ENCODE data around the gene CXCL3. TPM values are rescaled to one million over a fixed set of nuclear protein-coding genes. Genes with fewer than 3 reads are reported as not detected.

Gene CXCL3
- polyA plus RNA-seq, 2 of the 4 experiments (the other 2 are of a cell fraction), result 5.1 to 17.9 TPM

- DNase-seq (ENCODE audit: low read depth in 1 of 2, low spot score in 1 of 2) (no peak), ATAC-seq (no peak), FAIRE-seq (no peak)
- POLR2A ChIA-PET, result no interaction called here
- H3K4me1 ChIP-seq, result peaks cover 16% of the 10 kb centered on the region
- H3K4me3 ChIP-seq, result no peak overlapping the region
- CTCF ChIA-PET, result interaction anchor here (1.1 kb wide), 1 partner anchor 11 kb away, joined by 3 read pairs; no protein-coding TSS in a partner anchor
- peaks cover 10% of the 10 kb centered on the region; the same call in 2 of the 3 replicates for H3K9me3 ChIP-seq
- no peak for TF ChIP-seq BHLHE40 (IDR thresholded peaks at IDR 0.05; ENCODE audit: low read depth, low read length)
- no peak for TF ChIP-seq ZSCAN20 (CRISPR knock-in tag; IDR thresholded peaks at IDR 0.05)
- no peak for TF ChIP-seq GATA3 (IDR thresholded peaks at IDR 0.05; ENCODE audit: borderline replicate concordance)
- TF ChIP-seq HMGXB4 (CRISPR knock-in tag; IDR thresholded peaks at IDR 0.05; ENCODE audit: borderline replicate concordance), result no peak
- TF ChIP-seq HOXB5 (CRISPR knock-in tag; IDR thresholded peaks at IDR 0.05), result no peak
- no peak for TF ChIP-seq MYC (IDR thresholded peaks at IDR 0.05; ENCODE audit: borderline replicate concordance, low read length)
- TF ChIP-seq ESRRA (IDR thresholded peaks at IDR 0.05; ENCODE audit: borderline replicate concordance, low read length), result no peak
- no peak for TF ChIP-seq POLR2A (IDR thresholded peaks at IDR 0.05; ENCODE audit: low read length)
- no peak for TF ChIP-seq ATOH8 (CRISPR knock-in tag; IDR thresholded peaks at IDR 0.05; ENCODE audit: low read depth)
- no peak for TF ChIP-seq HEYL (CRISPR knock-in tag; IDR thresholded peaks at IDR 0.05)
- no peak for TF ChIP-seq RFX5 (IDR thresholded peaks at IDR 0.05)
- TF ChIP-seq NR3C1 (IDR thresholded peaks at IDR 0.05), result no peak
- no peak for TF ChIP-seq CTCF (IDR thresholded peaks at IDR 0.05)
- TF ChIP-seq BCL3 (IDR thresholded peaks at IDR 0.05), result no peak
- no peak for TF ChIP-seq NPAS2 (CRISPR knock-in tag; IDR thresholded peaks at IDR 0.05; ENCODE audit: borderline replicate concordance)
- TF ChIP-seq KDM1A (IDR thresholded peaks at IDR 0.05; ENCODE audit: low read depth), result no peak
- TF ChIP-seq USF2 (IDR thresholded peaks at IDR 0.05), result no peak
- TF ChIP-seq CBX8 (IDR thresholded peaks at IDR 0.05), result no peak
- no peak for TF ChIP-seq ZFP36 (IDR thresholded peaks at IDR 0.05; ENCODE audit: borderline replicate concordance, partially characterized antibody)
- 65% methylated on average over 3 of the region's 3 CpGs for WGBS (ENCODE audit: missing lambda C conversion rate)
- no peak overlapping the region; the same call in 2 of the 3 replicates for H3K4me2 ChIP-seq
- 0 out of 6 replicates have a peak overlapping the region, but pooled peaks of 1 of the 2 experiments have one; percentile 4 for H3K27ac ChIP-seq
Observed at GRCh38 chr4:74044677-74045076, 6.2 kb upstream of the CXCL3 start.

- POLR2A ChIA-PET, result no interaction called here
- no peak overlapping the region for H3K4me2 ChIP-seq
- CTCF ChIA-PET, result interaction anchor here (1.3 to 1.6 kb wide), 2 partner anchors 21 to 55 kb away, joined by 3 to 5 read pairs; no protein-coding TSS in a partner anchor
- FAIRE-seq, result no peak
- DNase-seq (ENCODE audit: low read depth in 1 of 2, low spot score in 1 of 2), result no peak
- peaks cover 20% of the 10 kb centered on the region for H3K4me1 ChIP-seq
- H3K4me3 ChIP-seq, result no peak overlapping the region
- no peak for ATAC-seq
- H3K9me3 ChIP-seq, result peaks cover 10% of the 10 kb centered on the region; the same call in 2 of the 3 replicates
- WGBS (ENCODE audit: missing lambda C conversion rate), result 83% methylated on average over 2 of the region's 2 CpGs
- H3K27ac ChIP-seq, result peak overlapping the region in 1 of 2 experiments; percentile 58; a peak in 2 of 6 replicates
- TF ChIP-seq CHD2 (IDR thresholded peaks at IDR 0.05; ENCODE audit: low read length, partially characterized antibody), result no peak
- TF ChIP-seq GATA3 (IDR thresholded peaks at IDR 0.05; ENCODE audit: borderline replicate concordance), result no peak
- TF ChIP-seq USF2 (IDR thresholded peaks at IDR 0.05), result no peak
- no peak for TF ChIP-seq NPAS2 (CRISPR knock-in tag; IDR thresholded peaks at IDR 0.05; ENCODE audit: borderline replicate concordance)
- no peak for TF ChIP-seq FOSL2 (IDR thresholded peaks at IDR 0.05)
- TF ChIP-seq FOSL2 (CRISPR knock-in tag; IDR thresholded peaks at IDR 0.05), result no peak
- no peak for TF ChIP-seq RNF2 (IDR thresholded peaks at IDR 0.05; ENCODE audit: borderline replicate concordance, low read depth)
- no peak for TF ChIP-seq MAZ (IDR thresholded peaks at IDR 0.05; ENCODE audit: borderline replicate concordance, low read depth, low read length)
- TF ChIP-seq FOXS1 (CRISPR knock-in tag; IDR thresholded peaks at IDR 0.05), result no peak
- TF ChIP-seq NR3C1 (IDR thresholded peaks at IDR 0.05), result no peak
- TF ChIP-seq TP53 (CRISPR knock-in tag; IDR thresholded peaks at IDR 0.05), result no peak
- TF ChIP-seq HOXA7 (CRISPR knock-in tag; IDR thresholded peaks at IDR 0.05), result no peak
- no peak for TF ChIP-seq ATOH8 (CRISPR knock-in tag; IDR thresholded peaks at IDR 0.05; ENCODE audit: low read depth)
- TF ChIP-seq SREBF2 (IDR thresholded peaks at IDR 0.05), result no peak
Observed at GRCh38 chr4:74042681-74043080, 4.2 kb upstream of the CXCL3 start.
